Fibroblast of skin of right biceps (primary cell): Measurements from ENCODE around the gene TCFL5.
"Not testable (repeated sequence)": the region's sequence is repeated elsewhere in the genome, so short reads cannot be mapped to it uniquely, and the experiment has no call there.

Source experiments
- DNase-seq: peaks from one replicate; pipeline ENCODE4 v3.0.0-alpha.2; 2013

TCFL5 gene

GRCh38 chr20:62879275-62880146 lies 17.9 kb upstream of the TCFL5 start:
- DNase-seq = no peak

- no peak for DNase-seq
Observed at GRCh38 chr20:62878244-62879038, 16.8 kb upstream of the TCFL5 start.

DNA sequence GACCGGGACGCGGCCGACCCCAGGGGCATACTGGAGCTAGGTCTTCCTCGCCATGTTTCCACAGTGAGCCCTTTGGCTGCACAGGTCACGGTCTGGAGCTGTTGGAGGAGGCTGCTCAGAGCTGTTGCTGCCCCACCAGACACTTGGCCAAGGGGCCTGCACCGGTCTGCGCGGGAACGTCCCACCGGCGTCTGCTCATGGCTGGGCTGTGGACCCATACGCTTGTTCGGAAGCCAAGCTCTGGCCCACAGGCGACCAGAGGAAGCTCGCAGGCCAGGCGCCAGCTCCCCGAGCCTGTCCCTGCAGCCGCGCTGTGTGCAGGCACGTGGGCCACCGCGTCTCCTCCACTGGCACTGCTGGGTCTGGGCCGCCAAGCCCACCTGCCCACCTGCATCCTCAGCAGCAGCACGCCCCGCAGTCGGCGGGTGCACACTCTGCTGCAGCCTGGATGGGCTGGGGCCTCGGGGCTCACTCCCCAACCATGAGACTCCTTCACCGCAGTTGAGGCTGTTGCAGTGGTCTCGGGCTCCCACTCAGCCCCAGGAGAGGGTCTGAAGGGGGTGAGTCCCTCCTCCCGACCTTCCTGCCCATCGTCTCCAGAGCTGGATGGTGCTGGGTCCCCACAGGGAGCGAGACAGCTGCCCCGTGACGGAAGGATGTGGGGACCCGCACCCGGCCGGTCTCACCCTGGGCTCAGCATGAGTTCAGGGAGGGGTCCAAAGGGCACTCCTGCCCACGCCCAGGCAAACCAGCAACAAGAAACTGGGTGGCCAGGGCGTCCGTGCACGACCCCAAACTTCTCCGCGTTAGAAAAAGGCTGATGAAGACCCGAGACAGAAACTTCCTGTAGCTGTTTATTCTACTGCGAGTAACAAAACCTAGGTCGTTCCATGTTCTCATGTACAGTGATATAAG lies 15.5 kb upstream of the TCFL5 start:
- peak; percentile 45 for DNase-seq

GRCh38 chr20:62876501-62876901 lies 14.9 kb upstream of the TCFL5 start:
- no peak for DNase-seq

DNA sequence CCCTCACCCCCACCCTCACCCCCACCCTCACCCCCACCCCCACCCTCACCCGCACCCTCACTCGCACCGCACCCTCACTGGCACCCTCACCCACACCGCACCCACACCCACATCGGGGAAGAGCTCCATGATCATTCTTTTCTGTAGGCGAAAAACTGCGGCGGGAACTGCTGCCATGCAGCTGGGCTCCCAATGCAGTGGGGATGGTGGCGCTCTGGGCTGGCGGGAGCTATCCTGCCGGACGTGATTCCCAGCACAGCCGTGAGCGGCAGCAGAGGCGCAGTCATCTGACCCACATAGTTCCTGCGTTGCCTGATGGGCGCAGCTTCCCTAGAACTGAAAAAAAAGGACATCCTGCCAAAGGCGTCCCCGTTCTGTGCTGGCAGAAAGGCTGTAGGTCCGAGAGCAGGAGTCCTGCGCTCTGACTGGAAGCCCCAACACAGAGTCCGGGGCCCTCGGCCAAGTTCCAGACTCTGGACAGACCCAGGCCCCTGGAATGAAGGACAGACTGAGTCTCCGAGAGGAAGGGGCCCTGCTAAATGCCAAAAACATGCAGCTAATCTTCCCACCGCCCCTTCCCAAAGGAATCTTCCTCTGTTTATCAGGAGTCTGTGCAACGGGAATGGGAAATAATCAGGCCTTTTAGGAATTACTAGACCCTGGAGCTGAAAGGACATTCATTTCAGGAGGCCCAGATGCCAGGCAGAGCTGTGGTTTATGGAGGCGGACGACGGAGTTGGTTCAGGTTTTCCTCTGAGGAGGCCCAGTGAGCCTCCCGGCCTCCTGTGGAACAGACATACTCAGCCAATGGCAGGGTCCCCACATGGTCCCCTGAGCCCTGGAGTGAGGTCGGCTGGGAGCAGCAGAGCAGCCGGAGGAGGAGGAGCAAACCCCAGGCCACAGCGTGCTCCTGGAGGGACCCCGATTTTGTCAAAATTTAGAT lies 14.1 kb upstream of the TCFL5 start:
- DNase-seq = peak; percentile 88

GRCh38 chr20:62874964-62875344 lies 13.3 kb upstream of the TCFL5 start:
- DNase-seq = no peak

DNA sequence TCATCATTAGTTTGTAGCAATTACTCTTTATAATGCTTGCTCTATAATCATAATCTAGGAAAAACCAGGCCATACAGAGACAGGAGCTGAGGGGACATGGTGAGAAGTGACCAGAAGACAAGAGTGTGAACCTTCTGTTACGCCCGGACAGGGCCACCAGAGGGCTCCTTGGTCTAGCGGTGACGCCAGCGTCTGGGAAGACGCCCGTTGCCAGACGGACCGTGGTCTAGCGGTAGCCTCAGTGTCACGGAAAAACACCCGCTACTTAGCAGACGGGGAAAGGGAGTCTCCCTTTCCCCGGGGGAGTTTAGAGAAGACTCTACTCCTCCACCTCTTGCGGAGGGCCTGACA lies 12.0 kb upstream of the TCFL5 start:
- DNase-seq = peak; percentile 42

DNA sequence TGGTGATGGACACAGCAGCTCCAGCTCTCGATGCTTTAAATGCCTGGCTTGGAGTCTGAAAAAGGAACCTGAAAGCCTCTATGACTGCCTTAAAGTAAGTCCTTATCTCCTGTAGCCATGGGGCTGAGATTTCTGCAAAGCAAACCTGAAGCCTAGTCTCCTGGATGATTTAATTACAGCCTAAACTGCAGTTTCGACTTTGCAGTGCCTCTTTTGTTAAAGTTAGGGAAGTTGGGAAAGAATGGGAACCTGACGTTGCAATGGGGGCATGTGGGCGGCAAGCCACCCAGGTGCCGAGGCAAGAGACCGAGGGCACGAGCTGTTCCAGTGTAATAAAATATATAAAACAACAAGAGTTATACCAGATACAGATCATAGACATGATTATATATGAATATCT lies 11.7 kb upstream of the TCFL5 start:
- DNase-seq = no peak

DNA sequence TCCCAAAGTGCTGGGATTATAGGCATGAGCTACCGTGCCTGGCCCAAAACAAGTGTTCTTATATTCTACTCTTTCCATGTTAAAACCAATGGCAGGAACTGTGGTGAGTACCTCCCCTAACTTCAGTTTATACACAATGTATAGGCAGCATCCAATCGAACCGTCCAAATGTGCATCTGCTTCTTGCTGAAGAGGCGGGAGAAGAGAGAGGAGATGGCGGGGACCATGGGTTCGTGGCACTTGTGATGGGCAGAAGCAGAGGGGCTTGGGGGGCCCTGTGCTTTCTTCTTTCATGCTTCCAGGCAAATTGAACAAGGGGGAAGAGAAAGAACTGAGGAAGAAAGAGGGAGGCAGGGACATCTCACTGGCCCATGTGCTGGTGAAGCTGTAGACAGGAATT lies 11.2 kb upstream of the TCFL5 start:
- DNase-seq = no peak

GRCh38 chr20:62872184-62872847 lies 10.7 kb upstream of the TCFL5 start:
- no peak for DNase-seq

GRCh38 chr20:62864207-62864606 lies 2.6 kb upstream of the TCFL5 start:
- DNase-seq = no peak

GRCh38 chr20:62860924-62861691 lies 514 bp downstream of the TCFL5 start:
- DNase-seq = peak; percentile 26

DNA sequence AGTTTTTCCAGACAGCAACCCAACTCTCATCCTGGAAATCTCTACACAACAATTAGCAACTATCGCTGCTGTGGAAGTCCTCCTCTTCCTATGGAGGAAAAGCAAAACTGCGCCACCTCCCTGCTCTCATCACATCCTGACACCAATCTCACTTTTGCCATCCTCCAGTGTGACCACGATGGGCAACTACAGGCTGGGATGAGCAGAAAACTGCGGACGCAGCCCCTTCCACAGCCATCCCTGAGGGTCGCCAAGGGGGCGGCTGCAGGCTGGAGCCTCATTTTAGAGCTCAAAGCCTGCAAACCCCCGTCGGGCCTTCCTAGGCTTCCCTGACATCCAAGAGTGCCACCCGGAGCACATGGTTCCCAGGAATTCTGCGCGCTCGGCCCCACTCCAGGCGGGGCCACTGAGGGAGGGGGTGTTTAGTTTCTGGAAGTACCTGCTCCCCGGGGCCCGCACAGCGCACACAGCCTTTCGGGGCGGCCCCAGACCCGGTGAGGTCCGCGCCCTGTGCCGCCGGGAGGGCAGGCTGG lies 1.2 kb downstream of the TCFL5 start:
- DNase-seq = peak; percentile 42

GRCh38 chr20:62859721-62860120 lies 1.9 kb downstream of the TCFL5 start:
- no peak for DNase-seq

GRCh38 chr20:62858058-62858830 lies 3.4 kb downstream of the TCFL5 start:
- no peak for DNase-seq

GRCh38 chr20:62856931-62857619 lies 4.5 kb downstream of the TCFL5 start:
- DNase-seq = no peak

DNA sequence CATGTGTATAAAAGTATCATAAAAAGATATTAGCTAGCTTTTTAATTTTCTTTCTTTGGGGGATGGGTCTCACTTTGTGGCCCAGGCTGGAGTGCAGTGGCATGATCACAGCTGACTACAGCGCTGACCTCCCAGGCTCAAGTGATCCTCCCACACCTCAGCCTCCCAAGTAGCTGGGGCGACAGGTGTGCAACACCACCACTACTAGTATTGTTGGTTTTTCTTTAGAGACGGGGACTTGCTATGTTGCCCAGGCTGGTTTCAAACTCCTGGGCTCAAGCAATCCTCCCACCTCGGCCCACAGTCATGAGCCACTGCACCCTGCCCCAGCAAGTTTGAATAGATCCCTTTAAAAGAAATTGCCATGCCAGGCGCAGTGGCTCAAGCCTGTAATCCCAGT lies 6.5 kb downstream of the TCFL5 start:
- no peak for DNase-seq

GRCh38 chr20:62854121-62854520 lies 7.5 kb downstream of the TCFL5 start:
- no peak for DNase-seq

DNA sequence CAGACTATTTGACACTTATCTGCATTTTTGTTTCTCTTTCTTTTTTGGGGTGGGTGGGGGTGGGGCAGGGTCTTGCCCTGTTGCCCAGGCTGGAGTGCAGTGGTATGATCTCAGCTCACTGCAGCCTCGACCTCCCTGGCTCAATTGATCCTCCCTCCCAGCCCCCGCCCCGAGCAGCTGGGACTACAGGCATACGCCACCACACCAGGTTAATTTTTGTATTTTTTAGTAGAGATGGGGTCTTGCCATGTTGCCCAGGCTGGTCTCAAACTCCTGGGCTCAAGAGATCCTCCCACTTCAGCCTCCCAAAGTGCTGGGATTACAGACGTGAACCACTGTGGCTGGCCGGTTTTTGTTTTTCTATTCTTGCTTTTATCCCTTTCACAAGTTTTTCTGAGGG lies 8.3 kb downstream of the TCFL5 start:
- DNase-seq = not testable (repeated sequence)
